GM12874 (cell line): ENCODE results near the gene KIF4A.

Source experiments
- TF ChIP-seq, protein P1 (sequence below): IDR thresholded peaks from 2 replicates; pipeline ENCODE4 v1.5.1; 2011; ENCODE audit warnings: low read depth, mild to moderate bottlenecking, control low read depth, low read length, moderate library complexity; ENCODE audit not compliant: insufficient read depth

KIF4A gene

GRCh38 chrX:70452143-70452733, 162.3 kb downstream of the KIF4A start:
- TF ChIP-seq, protein P1, sequence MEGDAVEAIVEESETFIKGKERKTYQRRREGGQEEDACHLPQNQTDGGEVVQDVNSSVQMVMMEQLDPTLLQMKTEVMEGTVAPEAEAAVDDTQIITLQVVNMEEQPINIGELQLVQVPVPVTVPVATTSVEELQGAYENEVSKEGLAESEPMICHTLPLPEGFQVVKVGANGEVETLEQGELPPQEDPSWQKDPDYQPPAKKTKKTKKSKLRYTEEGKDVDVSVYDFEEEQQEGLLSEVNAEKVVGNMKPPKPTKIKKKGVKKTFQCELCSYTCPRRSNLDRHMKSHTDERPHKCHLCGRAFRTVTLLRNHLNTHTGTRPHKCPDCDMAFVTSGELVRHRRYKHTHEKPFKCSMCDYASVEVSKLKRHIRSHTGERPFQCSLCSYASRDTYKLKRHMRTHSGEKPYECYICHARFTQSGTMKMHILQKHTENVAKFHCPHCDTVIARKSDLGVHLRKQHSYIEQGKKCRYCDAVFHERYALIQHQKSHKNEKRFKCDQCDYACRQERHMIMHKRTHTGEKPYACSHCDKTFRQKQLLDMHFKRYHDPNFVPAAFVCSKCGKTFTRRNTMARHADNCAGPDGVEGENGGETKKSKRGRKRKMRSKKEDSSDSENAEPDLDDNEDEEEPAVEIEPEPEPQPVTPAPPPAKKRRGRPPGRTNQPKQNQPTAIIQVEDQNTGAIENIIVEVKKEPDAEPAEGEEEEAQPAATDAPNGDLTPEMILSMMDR: peak; percentile 69

DNA sequence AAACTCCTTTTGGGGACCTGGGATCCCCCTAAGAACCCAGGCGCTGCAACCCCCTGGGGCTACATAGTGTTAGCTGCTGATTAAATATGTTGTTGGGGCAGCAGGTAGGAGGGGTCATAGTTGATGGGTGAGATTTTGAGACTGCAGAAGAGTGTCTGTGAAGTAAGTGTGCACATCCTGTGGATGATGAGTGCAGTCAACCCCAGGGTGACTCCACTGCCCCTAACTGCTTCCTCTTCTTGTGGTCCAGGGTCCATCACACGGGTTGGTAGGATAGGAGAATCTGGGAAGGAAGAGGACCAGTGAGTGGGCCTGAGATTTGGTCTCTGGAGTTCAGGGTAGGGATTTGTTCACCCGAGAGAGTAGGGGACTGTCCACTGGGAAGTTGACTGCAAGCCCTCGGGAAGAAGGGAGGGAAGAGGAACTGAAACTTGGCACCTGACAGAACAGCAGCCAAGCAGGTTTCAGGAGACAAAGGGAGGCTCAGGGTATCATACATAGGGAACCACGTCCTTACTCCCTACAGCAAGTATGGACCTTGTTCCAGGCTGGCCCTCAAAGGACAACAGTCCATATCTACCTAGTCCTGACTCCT, 163.2 kb downstream of the KIF4A start:
- TF ChIP-seq, protein P1: no peak

DNA sequence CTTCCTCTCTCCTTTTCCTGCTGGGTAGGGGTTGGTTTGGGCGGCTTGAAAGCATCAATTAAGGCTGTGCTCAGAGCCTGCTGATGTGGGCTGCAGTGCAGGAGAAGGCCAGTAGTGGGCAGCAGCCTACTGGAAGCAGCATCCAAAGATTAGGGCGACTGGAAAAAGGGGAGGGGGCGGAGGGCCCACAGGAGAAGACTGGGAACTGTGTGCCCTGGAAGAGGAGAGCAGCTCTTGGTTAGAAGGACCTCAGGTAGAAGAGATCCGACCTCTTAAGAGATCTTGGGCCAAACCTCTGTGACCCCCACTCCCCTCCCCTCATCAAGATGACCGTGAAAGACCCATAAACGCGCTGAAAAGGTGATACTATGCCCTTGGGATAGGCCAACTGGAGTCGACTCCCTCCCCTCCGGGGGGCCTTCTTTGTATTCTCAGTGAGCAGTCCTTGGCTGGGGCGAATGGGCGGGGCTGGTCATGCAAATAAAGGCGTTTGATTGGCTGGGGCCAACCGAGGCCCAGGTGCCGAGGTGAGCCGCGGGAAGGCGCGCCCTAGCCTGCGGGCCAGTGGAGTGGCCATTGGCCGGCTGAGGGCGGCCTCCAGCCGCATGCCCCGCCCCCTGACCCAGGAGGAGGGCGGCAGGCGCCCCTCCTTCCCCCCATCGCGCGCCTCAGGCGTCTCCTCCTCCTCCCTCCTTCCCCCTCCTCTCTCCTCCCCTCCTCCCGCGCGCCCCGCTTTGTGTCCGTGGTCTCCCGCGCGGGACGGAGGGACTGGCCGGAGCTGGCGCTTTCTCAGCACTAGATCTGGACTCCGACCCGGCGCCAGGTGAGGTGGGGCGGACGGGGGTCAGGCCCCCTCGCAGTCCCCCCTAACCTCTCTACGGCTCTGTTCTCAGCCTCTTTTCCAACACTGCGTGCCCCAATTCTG, 164.8 kb downstream of the KIF4A start:
- TF ChIP-seq, protein P1: peak; percentile 82

DNA sequence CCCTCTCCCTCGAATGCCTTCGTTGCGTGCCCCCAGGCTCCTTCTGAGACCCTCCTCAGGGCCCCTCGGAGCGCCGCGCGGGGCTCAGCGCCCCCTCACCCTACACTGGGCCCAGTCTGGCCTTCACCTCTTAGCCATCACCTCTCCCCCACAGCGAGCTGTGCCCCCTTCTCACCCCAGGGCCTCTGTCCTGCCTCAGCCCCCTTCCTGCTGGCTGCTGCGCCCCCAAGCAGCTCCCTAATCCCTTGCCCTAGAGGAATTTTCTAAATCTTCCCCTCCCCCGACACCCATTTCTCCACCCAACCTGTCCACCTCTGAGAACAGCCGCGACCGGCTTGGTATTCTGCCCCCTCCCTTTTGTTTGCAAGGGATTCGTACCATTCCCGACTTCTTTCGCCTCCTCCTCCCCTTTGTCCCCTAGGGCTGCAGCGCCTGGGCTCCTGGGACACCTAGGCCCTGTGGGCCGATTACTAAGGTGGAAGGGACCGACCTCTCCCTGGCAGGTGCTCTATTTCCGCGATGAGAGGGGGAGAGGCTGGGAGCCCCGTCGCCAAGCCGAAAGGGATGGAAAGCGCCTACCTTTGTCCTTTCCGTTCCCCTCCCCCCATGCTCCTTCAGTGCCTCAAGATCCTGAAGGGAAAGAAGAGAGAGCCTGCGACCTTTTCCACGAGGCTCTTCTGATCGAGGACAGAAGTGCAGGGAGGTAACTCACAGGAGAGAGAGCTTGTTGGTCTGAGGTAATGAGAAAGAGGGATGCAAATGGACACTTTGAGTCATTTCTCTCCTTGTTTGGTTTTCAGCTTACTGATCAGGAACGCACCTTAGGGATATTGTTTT, 165.7 kb downstream of the KIF4A start:
- TF ChIP-seq, protein P1: no peak

GRCh38 chrX:70456256-70456655, 166.4 kb downstream of the KIF4A start:
- TF ChIP-seq, protein P1: no peak

- TF ChIP-seq, protein P1: no peak
Measured at GRCh38 chrX:70461026-70461425, 171.1 kb downstream of the KIF4A start.
